ENCODE data around the gene CBX5.

Gene CBX5

DNA sequence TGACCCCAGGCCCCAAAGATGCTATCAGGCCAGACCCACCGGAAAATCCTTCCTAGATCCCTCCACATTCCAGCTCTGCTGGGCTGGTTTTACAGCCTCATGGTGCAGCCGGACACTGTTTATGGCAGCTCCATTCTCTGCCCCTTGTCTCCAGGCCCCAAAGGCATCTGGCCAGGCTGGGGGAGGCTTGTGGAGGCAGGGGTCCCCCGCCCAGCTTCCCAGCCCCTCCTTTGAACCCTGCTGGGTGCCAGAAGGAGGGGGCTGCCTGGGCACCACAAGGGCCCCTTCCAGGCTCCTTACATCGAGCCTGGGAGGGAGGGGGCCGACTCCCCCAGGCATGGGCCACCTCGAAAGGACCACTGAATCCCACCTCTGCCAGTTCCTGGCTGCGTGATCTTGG is 71.3 kb downstream of the CBX5 start:
- no peak for DNase-seq (ENCODE audit: low read depth)
- no peak overlapping the region for H3K4me3 ChIP-seq (ENCODE audit: low read length)
- TF ChIP-seq, protein P1, sequence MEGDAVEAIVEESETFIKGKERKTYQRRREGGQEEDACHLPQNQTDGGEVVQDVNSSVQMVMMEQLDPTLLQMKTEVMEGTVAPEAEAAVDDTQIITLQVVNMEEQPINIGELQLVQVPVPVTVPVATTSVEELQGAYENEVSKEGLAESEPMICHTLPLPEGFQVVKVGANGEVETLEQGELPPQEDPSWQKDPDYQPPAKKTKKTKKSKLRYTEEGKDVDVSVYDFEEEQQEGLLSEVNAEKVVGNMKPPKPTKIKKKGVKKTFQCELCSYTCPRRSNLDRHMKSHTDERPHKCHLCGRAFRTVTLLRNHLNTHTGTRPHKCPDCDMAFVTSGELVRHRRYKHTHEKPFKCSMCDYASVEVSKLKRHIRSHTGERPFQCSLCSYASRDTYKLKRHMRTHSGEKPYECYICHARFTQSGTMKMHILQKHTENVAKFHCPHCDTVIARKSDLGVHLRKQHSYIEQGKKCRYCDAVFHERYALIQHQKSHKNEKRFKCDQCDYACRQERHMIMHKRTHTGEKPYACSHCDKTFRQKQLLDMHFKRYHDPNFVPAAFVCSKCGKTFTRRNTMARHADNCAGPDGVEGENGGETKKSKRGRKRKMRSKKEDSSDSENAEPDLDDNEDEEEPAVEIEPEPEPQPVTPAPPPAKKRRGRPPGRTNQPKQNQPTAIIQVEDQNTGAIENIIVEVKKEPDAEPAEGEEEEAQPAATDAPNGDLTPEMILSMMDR (conservative IDR thresholded peaks at IDR 0.05; ENCODE audit: low read depth, low read length): no peak

DNA sequence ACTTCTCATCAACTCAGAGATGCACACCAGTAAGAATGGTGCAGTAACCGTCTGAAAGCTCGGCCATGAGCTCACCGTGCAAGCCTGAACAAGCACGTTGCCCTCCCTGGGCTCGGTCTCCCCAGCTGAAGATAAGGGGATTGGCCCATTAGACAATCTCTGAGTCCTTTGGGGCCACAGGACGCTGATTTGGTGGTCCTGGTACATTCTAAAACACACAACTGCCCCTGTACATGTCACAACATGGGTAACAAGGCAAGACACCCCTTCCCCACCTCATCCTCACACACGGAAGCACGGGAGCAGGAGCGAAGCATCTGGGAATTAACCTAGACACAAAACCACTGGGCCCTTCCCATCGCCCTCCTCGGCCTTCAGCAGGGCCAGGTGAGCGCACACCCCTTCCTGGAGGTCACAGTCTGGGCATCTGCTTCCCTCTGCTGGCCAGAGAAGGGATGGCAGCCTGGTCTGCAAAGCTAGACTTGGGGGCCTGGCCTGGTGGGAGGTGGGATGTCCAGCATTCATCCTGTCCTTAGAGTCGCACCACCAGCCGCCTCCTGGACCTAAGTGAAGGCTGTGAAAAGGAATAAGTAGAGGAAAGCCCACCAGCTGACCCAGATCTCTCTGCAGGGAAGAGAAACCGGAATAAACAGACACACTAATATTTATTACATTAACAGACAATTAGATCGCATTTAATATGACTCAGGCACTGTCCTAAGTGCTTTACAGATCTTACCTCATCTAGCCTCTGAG is 72.2 kb downstream of the CBX5 start:
- no peak overlapping the region for H3K4me3 ChIP-seq (ENCODE audit: low read length)
- no peak for DNase-seq (ENCODE audit: low read depth)
- TF ChIP-seq, protein P1 (conservative IDR thresholded peaks at IDR 0.05; ENCODE audit: low read depth, low read length): peak; percentile 97

DNA sequence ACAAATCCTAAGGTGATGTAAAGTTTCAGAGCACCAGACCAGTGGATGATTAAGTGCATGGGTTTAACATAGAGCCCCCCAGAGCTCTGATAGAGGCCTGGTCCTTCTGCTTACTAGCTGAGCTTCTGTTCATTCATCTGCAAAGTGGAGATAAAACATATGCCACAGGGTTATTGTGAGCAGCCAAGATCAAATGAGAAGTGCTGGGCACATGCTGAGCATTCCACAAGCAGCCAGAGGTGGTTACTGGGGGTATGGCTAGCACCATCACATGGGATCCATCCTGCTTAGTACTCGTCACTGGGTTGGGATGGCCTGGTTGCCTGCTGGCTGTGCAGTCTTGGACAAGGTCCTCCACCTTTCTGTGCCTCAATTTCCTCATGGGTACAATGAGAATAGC is 73.1 kb downstream of the CBX5 start:
- H3K4me3 ChIP-seq (ENCODE audit: low read length): no peak overlapping the region
- TF ChIP-seq, protein P1 (conservative IDR thresholded peaks at IDR 0.05; ENCODE audit: low read depth, low read length): no peak
- no peak for DNase-seq (ENCODE audit: low read depth)

DNA sequence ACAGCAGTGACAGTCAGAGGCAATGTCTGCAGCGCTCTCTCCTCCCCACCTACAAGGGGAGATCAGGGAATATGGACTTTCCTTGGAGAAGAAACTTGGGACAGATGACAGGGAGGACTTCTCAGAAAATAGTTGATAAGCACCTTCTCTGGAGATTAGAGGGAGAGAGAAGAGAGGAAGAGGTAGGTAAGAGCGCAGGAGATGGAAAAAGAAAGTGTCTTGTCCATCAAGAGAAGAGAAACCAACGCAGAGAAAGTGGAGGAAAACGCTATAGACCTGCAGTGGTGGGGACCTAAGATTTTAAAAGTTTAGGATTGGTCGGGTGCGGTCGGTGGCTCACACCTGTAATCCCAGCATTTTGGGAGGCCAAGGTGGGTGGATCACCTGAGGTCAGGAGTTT is 75.6 kb downstream of the CBX5 start:
- TF ChIP-seq, protein P1 (conservative IDR thresholded peaks at IDR 0.05; ENCODE audit: low read depth, low read length): no peak
- no peak for DNase-seq (ENCODE audit: low read depth)
- H3K4me3 ChIP-seq (ENCODE audit: low read length): no peak overlapping the region

DNA sequence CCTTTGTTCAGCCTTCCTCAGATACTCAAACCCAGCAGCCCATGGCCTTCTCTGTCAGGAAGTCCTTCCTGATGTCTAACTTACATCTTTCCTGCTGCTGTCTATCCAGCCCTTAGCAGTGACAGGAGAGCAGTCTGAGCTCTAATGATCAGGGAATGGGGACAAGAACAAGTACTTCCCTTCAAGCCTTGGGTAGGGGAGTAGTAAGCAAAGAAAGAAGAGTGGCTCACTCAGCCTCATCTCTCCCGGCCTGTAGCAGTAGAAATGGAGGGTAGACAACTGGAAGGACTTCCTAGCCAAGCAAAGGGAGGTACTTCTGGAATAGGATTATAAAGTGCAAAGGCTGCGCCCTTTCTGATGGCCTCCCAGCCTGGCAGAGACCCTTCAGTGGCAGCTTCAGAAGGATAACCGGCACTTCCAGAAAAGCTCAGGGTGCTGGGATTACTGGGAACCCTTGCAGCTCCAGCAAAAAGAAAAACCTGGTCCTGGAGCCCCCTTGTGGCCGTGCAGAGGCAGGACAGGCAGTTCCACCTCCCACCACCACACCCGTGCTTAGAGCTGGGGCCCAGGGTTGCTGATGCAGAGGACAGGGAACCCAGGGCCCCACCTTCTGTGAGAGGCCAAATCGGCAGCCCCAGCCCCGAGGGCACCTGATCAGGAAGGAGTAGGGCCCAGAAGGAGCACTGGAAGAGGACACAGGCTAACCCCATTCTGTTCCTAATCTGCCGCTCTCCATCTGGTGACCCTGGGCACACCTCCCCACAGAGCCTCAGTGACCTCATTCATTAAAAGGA is 78.7 kb downstream of the CBX5 start:
- no peak overlapping the region for H3K4me3 ChIP-seq (ENCODE audit: low read length)
- TF ChIP-seq, protein P1 (conservative IDR thresholded peaks at IDR 0.05; ENCODE audit: low read depth, low read length): peak; percentile 97

DNA sequence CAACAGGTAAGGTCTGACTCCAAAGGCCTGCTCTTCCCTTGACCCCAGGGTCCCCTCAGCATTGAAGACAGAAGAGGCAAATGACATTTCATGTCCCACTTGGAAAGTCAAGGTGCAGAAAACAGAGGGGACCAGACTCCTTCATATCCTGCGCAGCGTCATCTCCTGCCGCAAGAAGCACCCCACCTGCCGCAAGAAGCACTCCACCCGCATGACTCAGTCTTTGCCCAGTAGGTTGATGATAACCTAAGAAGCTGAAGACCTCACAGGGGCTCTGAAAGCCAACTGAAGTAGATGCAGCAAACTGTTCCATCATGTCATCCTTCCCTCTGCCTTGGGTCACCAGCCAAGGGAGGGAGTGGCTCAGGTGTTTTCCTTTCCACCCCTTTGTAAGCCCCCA is 79.5 kb downstream of the CBX5 start:
- no peak for DNase-seq (ENCODE audit: low read depth)
- TF ChIP-seq, protein P1 (conservative IDR thresholded peaks at IDR 0.05; ENCODE audit: low read depth, low read length): no peak
- H3K4me3 ChIP-seq (ENCODE audit: low read length): no peak overlapping the region

More for the DNA sequence above, 78.7 kb downstream of the CBX5 start:
- no peak for DNase-seq (ENCODE audit: low read depth)

Data from retinal pigment epithelial cell (primary cell).